ENCODE results near the gene PGPEP1.

- no peak for TF ChIP-seq REST (IDR thresholded peaks at IDR 0.05; ENCODE audit: insufficient read depth in 1 of 2, low read depth in 2 of 2, low read length in 2 of 2)
- no peak for TF ChIP-seq POLR2AphosphoS5 (IDR thresholded peaks at IDR 0.05; ENCODE audit: low read depth, low read length)
- no peak for TF ChIP-seq TAF1 (IDR thresholded peaks at IDR 0.05; ENCODE audit: borderline replicate concordance, insufficient read depth, low read length)
- no peak for TF ChIP-seq SIN3A (IDR thresholded peaks at IDR 0.05; ENCODE audit: borderline replicate concordance, insufficient read depth, low read length)
Measured at GRCh38 chr19:18308948-18309325, 31.5 kb upstream of the PGPEP1 start.

Data from PFSK-1 (cell line).